A673 (cell line): ENCODE data around the gene SLC36A3.
A peak's percentile ranks its signal among the peaks of the same experiment; 100 is the strongest.

Experiments used
- CTCF ChIP-seq: fragments of 300-800, 200-600 bp; sonication (generic); conservative IDR thresholded peaks from 2 replicates; pipeline ENCODE4 v1.5.1; 2017; ENCODE audit warnings: low read depth, mild to moderate bottlenecking, antibody characterized with exemption, low read length, moderate library complexity, mixed read lengths
- EZH2 ChIP-seq: fragments of 200-600 bp; sonication (generic); IDR thresholded peaks from 2 replicates; pipeline ENCODE4 v1.6.1; 2017; ENCODE audit warnings: borderline replicate concordance, low read depth, mild to moderate bottlenecking, mixed read lengths, antibody characterized with exemption, low read length; ENCODE audit not compliant: poor library complexity, severe bottlenecking

- TF ChIP-seq CTCF (peak; percentile 57), EZH2 (no peak)
Observed at GRCh38 chr5:151284392-151284967, 19.1 kb downstream of the SLC36A3 start.
